ENCODE measurements around the gene GALNT10.

GALNT10 gene

DNA sequence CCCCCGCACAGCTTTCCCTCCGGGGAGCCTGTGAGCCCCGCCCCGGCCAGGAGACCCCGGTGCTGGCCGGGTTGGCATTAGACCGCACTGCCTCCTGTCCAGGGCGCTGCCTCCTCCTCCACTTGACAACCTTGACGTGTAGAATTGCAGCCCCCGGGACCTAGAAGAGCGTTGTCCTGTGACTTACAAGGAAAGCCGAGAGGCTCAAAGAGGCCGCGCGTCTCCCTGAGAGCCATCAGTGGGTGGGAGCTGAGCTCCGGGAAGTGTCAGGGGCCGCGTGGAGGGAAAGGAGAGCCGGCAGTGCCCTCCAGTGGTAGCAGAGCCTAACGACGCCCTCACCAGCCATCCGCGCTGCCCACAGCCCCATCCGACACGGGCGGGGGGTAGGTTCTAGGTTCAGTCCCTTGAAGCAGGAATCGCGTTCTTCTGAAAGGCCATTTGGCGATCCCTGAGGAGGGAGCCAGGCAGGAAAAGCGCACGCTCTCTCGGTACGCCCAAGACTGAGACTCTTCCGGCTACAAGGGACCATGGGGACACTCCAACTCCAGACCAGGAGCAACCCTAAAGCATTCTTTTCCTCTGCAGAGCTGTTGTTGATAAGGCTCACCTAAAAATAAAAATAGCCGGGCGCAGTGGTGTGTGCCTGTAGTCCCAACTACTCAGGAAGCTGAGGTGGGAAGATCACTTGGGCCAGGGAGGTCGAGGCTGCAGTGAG, 214.7 kb downstream of the GALNT10 start:
- peak; percentile 65 for DNase-seq (ENCODE audit: low spot score)

DNA sequence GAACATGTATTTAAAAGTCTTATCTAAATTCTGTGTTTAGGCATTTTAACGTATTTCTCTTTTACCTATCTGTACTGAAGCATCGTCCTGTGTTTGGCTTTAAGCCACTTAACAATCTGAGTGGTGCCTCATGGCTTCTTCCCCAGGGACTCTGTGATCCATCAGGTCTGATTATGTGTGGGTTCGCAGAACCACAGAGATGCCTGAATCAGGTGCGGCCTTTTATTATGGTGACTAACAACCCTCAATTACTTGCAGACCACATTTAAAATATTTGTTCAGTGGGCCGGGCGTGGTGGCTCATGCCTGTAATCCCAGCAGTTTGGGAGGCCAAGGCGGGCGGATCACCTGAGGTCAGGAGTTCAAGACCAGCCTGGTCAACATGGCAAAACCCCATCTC, 215.7 kb downstream of the GALNT10 start:
- no peak for DNase-seq (ENCODE audit: low spot score)

DNA sequence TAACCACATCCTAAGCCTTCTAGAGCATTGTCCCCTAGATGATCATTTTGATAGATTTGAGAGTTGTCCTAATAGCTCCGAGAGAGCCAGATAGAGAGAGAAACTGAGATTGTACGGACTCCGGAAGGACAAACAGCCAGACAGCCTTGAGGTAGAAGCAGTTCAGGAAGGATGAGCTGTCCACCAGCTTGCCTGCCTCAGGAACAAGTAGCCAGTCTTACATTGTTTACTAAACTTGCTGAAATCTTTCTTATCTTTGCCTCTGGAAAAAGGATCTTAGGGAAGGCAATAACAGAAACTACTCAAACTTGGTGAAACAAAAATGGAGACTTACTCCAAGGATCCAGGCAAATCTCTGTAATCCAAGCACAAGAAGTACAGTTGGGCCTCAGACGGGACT, 216.3 kb downstream of the GALNT10 start:
- no peak for DNase-seq (ENCODE audit: low spot score)

DNA sequence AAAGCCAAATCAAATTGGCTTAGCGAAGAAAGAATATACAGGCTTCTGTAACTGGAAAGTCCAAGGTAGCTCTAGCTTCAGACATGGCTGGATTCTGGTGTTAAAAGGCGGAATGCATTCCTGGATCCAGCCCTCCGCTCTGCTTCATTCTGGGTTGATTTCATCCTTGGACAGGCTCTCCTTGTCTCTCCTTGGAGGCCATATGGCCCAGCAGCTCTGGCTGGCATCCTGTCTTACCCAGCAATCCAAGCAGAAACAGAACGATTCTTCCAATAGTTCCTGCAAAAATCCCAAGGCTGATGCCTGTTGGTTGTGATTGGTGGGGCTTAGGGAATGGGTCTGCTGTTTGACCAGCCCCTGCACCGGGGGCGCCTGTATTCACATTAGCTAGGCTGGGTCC, 218.3 kb downstream of the GALNT10 start:
- DNase-seq (ENCODE audit: low spot score), result no peak

DNA sequence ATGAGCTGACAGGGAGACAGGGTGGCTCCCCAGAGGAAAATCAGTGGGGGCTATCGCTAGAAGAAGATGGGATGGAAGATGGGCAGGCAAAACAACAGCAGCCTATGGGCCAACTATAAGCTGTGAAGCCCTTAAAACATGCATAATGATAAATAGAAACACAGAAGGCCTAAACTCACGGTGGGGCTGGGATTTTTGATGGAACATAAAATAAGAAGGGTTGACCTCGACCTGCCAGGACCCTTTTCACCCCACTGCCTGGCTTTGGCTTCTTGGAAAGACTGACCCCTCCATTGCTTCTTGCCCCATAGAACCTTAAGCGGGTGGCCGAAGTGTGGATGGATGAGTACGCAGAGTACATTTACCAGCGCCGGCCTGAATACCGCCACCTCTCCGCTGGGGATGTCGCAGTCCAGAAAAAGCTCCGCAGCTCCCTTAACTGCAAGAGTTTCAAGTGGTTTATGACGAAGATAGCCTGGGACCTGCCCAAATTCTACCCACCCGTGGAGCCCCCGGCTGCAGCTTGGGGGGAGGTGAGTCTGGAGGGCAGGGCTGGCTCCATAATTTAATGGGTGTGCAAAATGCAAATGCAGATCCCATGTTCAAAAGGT, 218.8 kb downstream of the GALNT10 start:
- DNase-seq (ENCODE audit: low spot score), result no peak

DNA sequence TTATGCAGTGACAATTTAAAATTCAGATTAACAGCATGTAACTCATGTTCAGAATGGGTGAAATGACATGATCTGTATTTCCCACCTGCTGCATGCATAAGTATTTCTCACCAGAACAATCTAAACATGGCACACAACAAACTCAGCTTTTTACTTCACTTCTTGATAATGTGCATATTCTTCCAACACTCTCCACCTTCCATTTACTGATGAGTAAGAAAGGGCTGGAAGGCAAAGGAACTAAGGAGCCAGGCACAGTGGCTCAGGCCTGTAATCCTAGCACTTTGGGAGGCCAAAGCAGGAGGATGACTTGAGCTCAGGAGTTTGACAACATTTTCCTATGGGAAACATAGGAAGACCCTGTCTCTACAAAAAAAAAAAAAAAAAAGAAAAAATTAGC, 219.5 kb downstream of the GALNT10 start:
- no peak for DNase-seq (ENCODE audit: low spot score)

DNA sequence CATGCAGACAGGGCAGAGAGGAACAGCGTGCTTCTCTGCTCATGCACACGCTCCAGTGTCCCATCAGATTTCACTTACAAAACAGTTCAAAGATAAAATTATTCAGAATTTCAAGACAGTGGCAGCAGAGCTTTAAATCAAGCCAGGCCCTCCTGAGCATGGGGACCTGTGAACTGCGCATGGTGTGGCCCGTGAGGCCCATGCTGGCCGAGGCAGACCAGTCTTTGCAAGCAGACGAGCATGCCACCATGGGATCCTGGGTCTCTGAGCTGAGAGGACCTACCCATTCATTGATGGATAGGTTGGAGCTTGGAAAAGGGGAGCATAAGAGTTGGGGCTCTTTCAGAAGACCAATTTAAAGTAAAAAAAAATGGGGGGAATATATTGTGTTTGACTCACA, 220.3 kb downstream of the GALNT10 start:
- no peak for DNase-seq (ENCODE audit: low spot score)

DNA sequence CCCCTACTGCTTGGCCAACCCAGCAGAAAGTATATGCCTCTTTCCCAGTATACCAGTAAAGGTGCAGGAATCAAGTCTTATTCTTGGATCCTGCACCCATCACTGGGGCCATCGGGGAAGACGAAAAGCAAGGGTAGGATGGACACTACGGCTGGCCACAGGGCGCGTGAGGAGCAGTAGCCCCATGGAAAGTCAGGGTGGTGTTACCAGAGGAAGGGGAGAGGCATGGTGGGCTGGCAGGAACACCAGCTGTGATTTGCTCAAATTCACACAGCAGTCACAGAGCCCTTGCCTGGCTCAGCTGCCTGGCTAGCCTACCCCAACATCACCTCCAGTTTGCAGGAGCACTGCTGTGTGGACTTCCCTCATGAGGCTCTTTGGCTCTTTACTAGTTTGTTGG, 220.8 kb downstream of the GALNT10 start:
- no peak for DNase-seq (ENCODE audit: low spot score)

DNA sequence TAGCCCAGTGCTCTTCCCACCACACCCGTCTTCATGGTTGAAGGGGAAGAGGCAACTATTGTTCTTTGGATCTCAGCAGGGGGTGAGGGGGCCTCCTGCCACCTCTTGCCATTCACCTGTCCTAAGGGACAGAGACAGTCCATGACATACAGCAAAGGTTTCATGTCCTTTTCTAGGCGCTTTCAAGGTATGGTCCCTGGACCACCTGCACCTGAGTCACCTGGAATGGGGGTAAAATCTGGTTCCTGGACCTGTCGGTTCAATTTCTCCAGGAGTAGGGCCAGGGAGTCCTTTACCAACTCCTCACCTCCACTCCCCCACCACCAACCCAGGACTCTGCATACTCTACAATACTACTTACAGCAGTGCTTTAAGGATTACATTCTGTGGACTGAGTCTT, 221.8 kb downstream of the GALNT10 start:
- no peak for DNase-seq (ENCODE audit: low spot score)

DNA sequence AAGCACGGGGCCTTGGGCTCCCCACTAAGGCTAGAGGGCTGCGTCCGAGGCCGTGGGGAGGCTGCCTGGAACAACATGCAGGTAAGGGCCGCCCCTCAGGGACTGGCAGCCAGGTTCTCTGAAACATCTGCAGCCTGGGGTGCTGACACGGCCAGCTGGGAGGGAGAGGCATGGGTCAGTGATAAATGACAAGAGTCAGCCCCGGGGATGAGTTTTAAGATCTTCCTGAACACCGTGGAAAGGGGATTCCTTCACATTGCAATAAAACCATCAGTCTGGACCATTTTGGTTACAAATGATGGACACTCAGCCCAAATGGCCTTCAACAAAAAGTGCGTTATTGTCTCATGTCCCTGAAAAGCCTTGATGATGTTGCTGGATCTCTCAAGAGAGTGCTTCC, 222.4 kb downstream of the GALNT10 start:
- DNase-seq (ENCODE audit: low spot score), result no peak

DNA sequence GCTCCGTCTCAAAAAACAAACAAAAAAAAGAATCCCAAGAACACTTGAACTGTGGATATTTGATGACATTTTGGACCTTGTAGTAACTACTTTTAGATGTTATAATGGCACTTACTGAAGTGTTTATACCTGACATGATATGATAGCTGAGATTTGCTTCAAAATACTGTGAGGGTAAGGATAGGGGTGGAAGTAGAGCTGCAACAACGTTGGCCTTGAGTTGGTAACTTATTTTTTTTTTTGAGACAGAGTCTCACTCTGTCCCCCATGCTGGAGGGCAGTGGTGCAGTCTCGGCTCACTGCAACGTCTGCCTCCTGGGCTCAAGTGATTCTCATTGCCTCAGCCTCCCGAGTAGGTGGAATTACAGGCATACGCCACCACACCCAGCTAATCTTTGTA, 224.6 kb downstream of the GALNT10 start:
- no peak for DNase-seq (ENCODE audit: low spot score)

DNA sequence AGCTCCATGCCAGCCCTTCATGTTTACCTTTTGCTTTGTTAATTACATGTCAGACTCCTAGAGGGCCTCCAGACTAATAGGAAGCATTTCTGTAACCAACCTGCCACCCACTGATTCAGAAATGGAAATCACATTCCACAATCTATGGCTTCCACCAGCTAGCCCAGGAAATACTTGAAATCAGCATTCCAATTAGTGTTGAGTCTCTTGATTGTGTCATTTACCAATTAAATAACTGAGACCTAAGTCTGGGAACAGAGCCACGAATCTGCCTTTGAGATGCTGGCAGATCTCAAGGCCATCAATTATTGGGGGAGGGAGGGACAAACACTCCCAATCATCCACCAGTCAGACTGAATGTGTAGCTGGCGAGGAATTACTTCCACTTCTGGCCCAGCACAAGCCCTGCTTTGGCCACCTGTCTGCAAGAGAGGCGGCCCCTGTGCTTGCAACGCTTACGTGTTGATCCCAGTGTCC, 227.8 kb downstream of the GALNT10 start:
- DNase-seq (ENCODE audit: low spot score), result no peak

DNA sequence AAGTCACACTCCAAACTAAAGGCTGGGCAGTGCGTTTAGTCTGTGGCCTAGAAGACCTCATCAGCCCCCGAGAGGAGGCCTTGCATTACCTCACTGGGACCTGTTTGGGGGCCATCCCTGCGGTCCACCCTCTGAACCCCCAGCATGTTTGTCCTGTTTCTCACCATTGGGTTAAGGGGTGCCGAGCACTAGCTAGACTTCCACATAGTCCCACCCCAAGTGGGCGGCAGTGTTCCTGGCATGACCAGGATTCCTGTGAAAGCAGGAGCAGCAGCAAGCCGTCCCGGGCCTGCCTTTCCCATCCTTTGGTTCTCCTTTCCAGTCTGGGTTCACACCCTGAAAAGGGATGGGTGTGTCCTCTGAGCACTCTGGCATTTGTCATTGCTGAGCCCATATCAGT, 228.7 kb downstream of the GALNT10 start:
- no peak for DNase-seq (ENCODE audit: low spot score)

DNA sequence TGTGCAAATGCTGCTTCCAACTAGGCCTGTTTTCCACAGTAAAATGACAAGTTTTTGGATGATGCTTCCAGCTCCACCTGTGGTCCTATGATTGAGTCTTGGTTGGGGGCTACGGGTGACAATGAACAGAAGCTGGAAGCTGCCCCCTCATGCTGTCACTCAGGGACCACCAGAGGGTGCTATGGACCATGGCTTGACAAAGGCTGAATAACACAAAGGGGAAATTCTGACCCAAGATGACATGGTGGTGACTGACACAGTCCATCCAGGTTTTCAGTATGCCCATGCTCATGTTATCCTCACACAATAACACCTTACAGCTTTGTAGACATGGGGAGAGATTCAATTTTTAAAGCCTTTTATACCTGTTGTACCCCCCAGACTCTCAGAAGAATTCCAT, 231.3 kb downstream of the GALNT10 start:
- no peak for DNase-seq (ENCODE audit: low spot score)

DNA sequence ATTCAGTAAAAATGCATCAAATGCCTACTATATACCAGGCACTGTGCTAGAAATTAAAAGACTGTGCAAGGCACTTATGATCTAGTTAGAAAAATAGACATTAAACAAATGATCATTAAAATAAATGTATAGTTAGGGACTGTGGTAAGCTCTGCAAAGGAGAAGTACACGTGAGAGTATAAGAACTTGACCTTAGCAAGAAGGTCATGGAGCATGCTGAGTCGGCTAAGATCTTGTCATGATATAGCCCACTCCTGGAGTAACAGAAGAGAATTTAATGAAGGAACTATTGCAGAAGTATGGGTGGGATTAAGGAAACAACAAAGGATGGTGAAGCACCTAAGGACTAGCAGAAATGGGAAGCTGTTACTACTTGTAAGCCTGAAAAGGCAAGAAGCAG, 231.8 kb downstream of the GALNT10 start:
- DNase-seq (ENCODE audit: low spot score), result no peak

DNA sequence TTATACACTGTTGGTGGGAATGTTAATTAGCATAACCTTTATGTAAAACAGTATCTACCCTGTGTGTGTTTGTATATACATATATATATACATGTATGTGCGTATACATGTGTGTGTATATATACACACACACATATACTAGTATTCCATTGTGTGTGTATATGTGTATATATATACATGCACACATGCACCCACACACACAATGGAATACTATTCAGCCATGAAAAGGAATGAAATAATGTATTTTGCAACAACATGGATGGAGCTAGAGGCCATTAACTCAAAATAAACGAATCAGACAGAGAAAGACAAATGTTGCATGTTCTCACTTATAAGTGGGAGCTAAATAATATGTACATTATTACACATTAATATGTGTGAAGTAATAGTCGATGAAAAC, 237.7 kb downstream of the GALNT10 start:
- DNase-seq (ENCODE audit: low spot score), result no peak

DNA sequence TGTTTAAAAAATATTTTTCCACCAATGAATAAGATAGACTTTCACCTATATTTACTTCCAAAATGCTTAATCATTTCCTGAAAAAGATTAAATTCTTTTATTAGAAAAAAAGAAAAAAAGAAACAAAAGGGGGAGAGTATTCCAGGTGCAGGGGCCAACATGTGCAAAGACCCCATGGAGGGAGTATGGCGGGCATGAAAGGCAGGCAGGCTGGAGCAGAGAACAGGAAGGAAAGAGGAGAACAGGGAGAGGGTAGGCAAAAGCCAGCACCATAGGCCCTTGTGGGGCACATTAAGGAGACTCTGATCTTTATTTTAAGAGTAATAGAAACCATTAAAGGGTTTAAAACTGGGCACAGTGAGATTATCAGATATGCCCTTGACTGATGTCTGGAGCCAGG, 238.8 kb downstream of the GALNT10 start:
- DNase-seq (ENCODE audit: low spot score), result no peak

DNA sequence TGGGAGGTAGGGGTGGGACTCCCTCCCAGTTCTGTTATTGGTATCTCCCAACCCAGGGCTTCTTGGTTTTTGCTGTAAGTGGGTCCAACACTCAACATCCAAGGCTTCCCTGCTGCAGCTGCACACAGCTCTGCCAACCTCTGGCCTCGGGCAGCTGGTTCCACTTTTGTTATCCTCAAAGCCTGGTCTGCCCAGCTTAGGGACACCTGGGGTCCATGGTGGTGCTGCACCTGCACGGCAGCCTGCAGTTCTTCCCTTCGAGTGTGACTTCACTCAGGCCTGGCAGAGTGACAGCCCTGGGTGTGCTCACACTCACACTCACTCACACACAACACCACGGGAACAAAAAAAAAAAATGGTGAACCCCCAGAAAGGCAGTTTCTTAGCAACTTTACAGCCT, 239.9 kb downstream of the GALNT10 start:
- DNase-seq (ENCODE audit: low spot score), result no peak

DNA sequence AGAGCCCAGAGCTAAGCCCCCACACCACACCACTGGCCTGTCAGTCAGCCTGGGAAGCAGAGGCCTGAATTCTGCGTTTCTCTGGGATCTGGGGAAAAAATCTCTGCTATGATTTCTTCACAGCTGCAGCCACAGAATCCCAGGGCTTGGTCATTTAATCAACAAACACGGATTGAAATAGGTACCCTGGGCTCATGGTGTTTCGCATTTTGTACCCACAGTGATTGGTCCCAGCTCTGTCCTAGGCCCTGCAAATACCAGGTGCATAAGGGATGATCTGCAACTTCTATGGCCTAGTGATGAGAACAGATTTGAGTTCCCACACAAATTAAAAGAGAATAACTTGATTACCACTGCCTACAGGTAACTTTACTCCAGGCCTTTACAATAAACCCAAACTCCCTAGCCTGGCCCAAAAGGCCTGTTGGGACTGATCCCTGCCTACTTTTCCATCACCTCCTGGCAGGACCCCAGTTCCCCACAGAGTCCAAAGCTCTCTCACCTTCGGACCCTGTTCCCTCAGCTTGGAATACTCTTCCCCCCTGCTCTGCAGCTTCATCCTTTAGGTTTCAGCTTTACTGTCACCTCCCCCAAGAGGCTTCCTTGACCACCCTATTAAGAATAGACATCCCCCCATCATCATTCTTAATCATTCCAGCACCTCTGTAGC, 240.6 kb downstream of the GALNT10 start:
- no peak for DNase-seq (ENCODE audit: low spot score)

DNA sequence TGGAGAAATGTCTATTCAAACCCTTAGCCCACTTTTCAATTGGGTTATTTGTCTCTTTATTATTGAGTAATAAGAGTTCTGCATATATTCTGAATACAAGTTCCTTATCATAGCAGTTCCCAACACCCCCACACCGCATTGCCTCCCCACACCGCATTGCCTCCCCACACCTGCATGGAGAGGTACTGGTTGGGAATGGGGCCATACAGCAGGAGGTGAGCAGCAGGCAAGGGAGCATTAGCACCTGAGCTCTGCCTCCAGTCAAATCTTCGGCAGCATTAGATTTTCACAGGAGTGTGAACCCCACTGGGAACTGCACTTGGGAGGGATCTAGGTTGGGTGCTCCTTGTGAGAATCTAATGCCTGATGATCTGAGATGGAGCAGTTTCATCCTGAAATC, 244.7 kb downstream of the GALNT10 start:
- no peak for DNase-seq (ENCODE audit: low spot score)

DNA sequence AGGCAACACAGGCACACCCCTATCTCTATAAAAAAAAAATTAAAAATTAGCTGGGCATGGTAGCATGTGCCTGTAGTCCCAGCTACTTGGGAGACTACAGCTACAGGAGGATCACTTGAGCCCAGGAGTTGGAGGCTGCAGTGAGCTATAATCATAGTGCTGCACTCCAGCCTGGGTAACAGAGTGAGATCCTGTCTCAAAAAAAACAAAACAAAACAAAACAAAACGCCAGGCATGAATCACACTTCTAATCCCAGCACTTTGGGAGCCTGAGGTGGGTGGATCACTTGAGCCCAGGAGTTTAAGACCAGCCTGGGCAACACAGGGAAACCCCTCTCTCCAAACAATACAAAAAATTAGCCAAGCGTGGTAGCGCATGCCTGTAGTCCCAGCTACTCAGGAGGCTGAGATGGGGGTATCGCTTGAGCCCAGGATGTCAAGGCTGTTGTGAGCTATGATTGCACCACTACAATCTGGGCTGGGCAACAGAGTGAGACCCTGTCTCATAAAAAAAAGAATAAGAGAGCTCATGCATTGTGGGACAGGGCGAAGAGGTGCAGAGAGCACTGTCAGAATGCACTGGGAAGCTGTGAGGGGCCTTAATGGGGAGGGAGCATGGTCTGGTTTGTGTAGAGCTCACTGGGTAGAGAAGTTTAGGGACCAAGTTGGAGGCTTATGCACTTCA, 246.9 kb downstream of the GALNT10 start:
- no peak for DNase-seq (ENCODE audit: low spot score)

DNA sequence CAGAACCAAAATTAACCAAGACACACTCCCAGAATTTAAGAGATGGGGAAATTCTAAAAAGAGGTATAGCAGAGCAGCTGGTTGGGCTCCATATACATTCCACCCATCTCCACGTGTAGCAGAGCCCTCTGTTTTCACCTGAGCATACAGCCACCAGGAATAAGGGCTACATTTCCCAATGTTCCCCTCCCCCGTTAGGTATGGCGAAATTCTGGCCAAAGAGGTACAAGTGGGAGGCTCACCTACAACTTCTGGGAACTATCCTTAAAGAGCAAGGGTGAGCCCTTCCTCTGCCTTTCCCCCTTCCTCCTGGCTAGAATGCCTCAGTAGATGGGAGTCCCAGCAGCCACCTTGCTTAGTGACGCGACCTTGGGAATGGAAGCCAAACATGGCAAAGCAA, 250.0 kb downstream of the GALNT10 start:
- no peak for DNase-seq (ENCODE audit: low spot score)

DNA sequence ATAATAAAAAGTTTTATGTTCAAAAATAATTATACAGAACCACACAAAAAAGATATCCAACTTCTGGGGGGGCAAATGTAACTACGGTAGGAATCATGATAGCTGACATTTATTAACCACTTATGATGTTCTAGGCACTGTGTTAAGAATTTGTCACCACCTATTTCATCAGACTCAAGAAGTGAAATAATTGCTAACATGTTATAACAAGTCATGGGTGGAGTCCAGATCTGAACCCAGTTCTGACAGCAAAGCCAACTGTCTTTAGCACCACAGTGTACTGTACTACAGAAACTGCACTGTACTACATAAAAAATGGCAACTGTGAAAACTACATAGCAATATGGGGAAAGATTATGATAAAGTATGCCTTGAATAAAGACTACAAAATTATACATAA, 252.3 kb downstream of the GALNT10 start:
- DNase-seq (ENCODE audit: low spot score), result no peak
